Heart left ventricle (tissue), 13 donors: ENCODE data around the gene SSNA1.

Experiments
- POLR2A ChIP-seq, 2 donors: fragments of 450-650 bp; IDR thresholded peaks; one replicate each; pipeline ENCODE4 v1.6.1; 2017; ENCODE audit warnings: antibody characterized with exemption in 2 of 2, mild to moderate bottlenecking in 2 of 2, moderate library complexity in 2 of 2
- TF ChIP-seq, protein P1 (sequence below), 12 donors: fragments of 200-600 bp; sonication (generic) in 4 of 12; IDR thresholded peaks; one replicate each; pipeline versions ENCODE4 v1.5.0 to v1.8.0; 2018 to 2022; ENCODE audit warnings: antibody characterized with exemption in 12 of 12, mild to moderate bottlenecking in 5 of 12
- donor health status: ischemic (EF 13 %, LVEDD 7.1; RV severe dilation, severe dysfunction).
- donor health status: DM: no; HTN: yes; CAD: no.
- donor health status: DM: no; HTN: no; CAD: no.
- donor health status: ischemic (EF 25% LVEDD 6.9; RV normal size, moderate dysfunction).
- donor health status: ischemic (EF 25% LVEDD 5.7; RV mildly dilated, moderate dysfunction).
- donor health status: ischemic (EF 35%, LVEDD 5.7; RV mildly dilated, moderate dysfunction).
- donor health status: nonischemic (EF 11% LVEDD 7.7; RV severe dilation, severe dysfunction).
- donor health status: DM: yes; HTN: yes; CAD: no.
- donor health status: PGD.
- donor health status: ischemic (EF 29% LVEDD 5.4; RV normal size, mild dysfunction).
- donor health status: nonischemic (EF 23%, LVEDD 6.1; RV moderate dilation, normal function).

DNA sequence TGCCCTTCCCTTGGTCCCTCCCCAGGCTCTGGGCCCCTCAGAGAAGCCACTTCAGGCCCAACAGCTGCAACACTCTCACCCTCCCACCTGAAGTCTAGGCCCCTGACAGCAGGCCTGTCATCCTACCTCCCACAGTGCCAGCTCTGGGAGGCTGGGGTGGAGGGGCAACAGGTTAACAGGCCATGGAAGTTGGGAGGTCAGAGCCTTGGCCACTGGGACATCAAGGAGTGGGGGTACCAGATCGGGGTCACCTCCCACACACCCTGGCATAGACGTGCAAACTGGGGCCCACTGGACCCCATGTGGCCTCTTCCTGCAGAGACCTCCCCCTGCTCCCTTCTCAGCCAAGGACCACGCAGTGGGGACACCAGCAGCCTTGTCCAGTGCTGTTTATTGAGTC is 2.8 kb downstream of the SSNA1 start:
- TF ChIP-seq, protein P1, sequence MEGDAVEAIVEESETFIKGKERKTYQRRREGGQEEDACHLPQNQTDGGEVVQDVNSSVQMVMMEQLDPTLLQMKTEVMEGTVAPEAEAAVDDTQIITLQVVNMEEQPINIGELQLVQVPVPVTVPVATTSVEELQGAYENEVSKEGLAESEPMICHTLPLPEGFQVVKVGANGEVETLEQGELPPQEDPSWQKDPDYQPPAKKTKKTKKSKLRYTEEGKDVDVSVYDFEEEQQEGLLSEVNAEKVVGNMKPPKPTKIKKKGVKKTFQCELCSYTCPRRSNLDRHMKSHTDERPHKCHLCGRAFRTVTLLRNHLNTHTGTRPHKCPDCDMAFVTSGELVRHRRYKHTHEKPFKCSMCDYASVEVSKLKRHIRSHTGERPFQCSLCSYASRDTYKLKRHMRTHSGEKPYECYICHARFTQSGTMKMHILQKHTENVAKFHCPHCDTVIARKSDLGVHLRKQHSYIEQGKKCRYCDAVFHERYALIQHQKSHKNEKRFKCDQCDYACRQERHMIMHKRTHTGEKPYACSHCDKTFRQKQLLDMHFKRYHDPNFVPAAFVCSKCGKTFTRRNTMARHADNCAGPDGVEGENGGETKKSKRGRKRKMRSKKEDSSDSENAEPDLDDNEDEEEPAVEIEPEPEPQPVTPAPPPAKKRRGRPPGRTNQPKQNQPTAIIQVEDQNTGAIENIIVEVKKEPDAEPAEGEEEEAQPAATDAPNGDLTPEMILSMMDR (IDR thresholded peaks at IDR 0.05) = no peak
- TF ChIP-seq POLR2A (IDR thresholded peaks at IDR 0.05) = no peak
